CD14-positive monocyte (primary cell): ENCODE data around the gene RCE1. TPM values are rescaled to one million over a fixed set of nuclear protein-coding genes. Genes with fewer than 3 reads are reported as not detected.

Experiments used
- DNase-seq, 3 donors: peaks; one replicate each; pipeline ENCODE4 v3.0.0-alpha.2; 2011 to 2022
- H2AFZ ChIP-seq: 2 replicates; pipeline ENCODE4 v1.6.0; 2012; ENCODE audit warnings: mild to moderate bottlenecking, low read depth, low read length, inconsistent platforms; ENCODE audit not compliant: insufficient read depth, poor library complexity, severe bottlenecking
- H3K27ac ChIP-seq, 2 donors: 1 replicate in 1 of 2; 2 replicates in 1 of 2; pipeline ENCODE4 v1.5.1; 2012 to 2013; ENCODE audit warnings: low read length in 2 of 2, control low read depth in 1 of 2, inconsistent platforms in 1 of 2, low read depth in 1 of 2, mild to moderate bottlenecking in 1 of 2
- H3K27me3 ChIP-seq, 2 donors: one replicate each; pipeline versions ENCODE4 v1.6.0 to v1.6.1; 2011 to 2013; ENCODE audit warnings: low read length in 2 of 2; ENCODE audit not compliant: control insufficient read depth in 2 of 2, insufficient read depth in 2 of 2
- H3K36me3 ChIP-seq, 2 donors: replicated peaks in 1 of 2; 1 replicate in 1 of 2; 2 replicates in 1 of 2; pipeline versions ENCODE4 v1.5.1 to v1.6.1; 2012 to 2013; ENCODE audit warnings: low read length in 2 of 2, control low read depth in 1 of 2, inconsistent platforms in 1 of 2, mild to moderate bottlenecking in 1 of 2; ENCODE audit not compliant: insufficient read depth in 2 of 2, control insufficient read depth in 1 of 2
- H3K4me1 ChIP-seq, 2 donors: 1 replicate in 1 of 2; 2 replicates in 1 of 2; pipeline versions ENCODE4 v1.5.1 to v1.6.1; 2012 to 2013; ENCODE audit warnings: low read length in 2 of 2, control low read depth in 1 of 2, inconsistent platforms in 1 of 2, mild to moderate bottlenecking in 1 of 2, moderate library complexity in 1 of 2; ENCODE audit not compliant: insufficient read depth in 2 of 2, control insufficient read depth in 1 of 2
- H3K4me2 ChIP-seq: replicated peaks from 2 replicates; pipeline ENCODE3; 2012; ENCODE audit warnings: low read length, moderate library complexity, mild to moderate bottlenecking; ENCODE audit not compliant: poor library complexity, severe bottlenecking; ENCODE audit errors: extremely low read depth
- H3K4me3 ChIP-seq, 3 experiments: fragments of 200-600 bp in 1 of 3; sonication (generic) in 1 of 3; replicated peaks in 1 of 3; 1 replicate in 2 of 3; 2 replicates in 1 of 3; pipeline ENCODE4 v1.5.1; 2011 to 2013; ENCODE audit warnings: low read length in 3 of 3, mild to moderate bottlenecking in 3 of 3, control low read depth in 2 of 3, low read depth in 2 of 3, inconsistent platforms in 1 of 3, moderate library complexity in 1 of 3
- H3K79me2 ChIP-seq: 2 replicates; pipeline ENCODE4 v1.6.0; 2012; ENCODE audit warnings: mild to moderate bottlenecking, control low read depth, inconsistent platforms, low read length, moderate library complexity; ENCODE audit not compliant: insufficient read depth
- H3K9ac ChIP-seq: 2 replicates; pipeline ENCODE4 v1.6.0; 2017; ENCODE audit warnings: low read length, mild to moderate bottlenecking; ENCODE audit not compliant: insufficient read depth, poor library complexity, severe bottlenecking
- H3K9me3 ChIP-seq, 2 donors: replicated peaks in 1 of 2; 1 replicate in 1 of 2; 2 replicates in 1 of 2; pipeline versions ENCODE4 v1.5.1 to v1.6.1; 2012 to 2013; ENCODE audit warnings: low read length in 2 of 2, control low read depth in 1 of 2; ENCODE audit not compliant: control insufficient read depth in 1 of 2, insufficient read depth in 1 of 2
- H4K20me1 ChIP-seq: 2 replicates; pipeline ENCODE4 v1.6.0; 2012; ENCODE audit warnings: mild to moderate bottlenecking, low read length, control low read depth, moderate library complexity; ENCODE audit not compliant: insufficient read depth
- H3K27ac Mint-ChIP-seq, 7 donors: one replicate each; pipeline ENCODE4 v1.8.0; 2020; ENCODE audit warnings: mild to moderate bottlenecking in 7 of 7, mixed read lengths in 7 of 7, moderate library complexity in 6 of 7, inconsistent platforms in 2 of 7
- H3K27me3 Mint-ChIP-seq, 3 donors: one replicate each; pipeline ENCODE4 v1.8.0; 2021 to 2022; ENCODE audit warnings: low read depth in 3 of 3, mild to moderate bottlenecking in 3 of 3, mixed read lengths in 3 of 3, moderate library complexity in 3 of 3, inconsistent platforms in 1 of 3
- H3K36me3 Mint-ChIP-seq, 2 donors: one replicate each; pipeline ENCODE4 v1.8.0; 2020; ENCODE audit warnings: mixed read lengths in 2 of 2, inconsistent platforms in 1 of 2, mild to moderate bottlenecking in 1 of 2
- H3K4me1 Mint-ChIP-seq: one replicate; pipeline ENCODE4 v1.8.0; 2020; ENCODE audit warnings: mild to moderate bottlenecking, mixed read lengths
- H3K4me3 Mint-ChIP-seq, 2 donors: one replicate each; pipeline ENCODE4 v1.8.0; 2020; ENCODE audit warnings: mild to moderate bottlenecking in 2 of 2, mixed read lengths in 2 of 2, moderate library complexity in 1 of 2
- H3K9me3 Mint-ChIP-seq, 7 donors: one replicate each; pipeline ENCODE4 v1.8.0; 2020 to 2022; ENCODE audit warnings: mixed read lengths in 7 of 7, mild to moderate bottlenecking in 6 of 7, moderate library complexity in 6 of 7, inconsistent platforms in 2 of 7
- WGBS: methylation state at CpG from one replicate; pipeline ENCODE4 v1.1.5; 2013; ENCODE audit warnings: missing lambda C conversion rate; ENCODE audit not compliant: insufficient coverage; 5-methylcytosine and 5-hydroxymethylcytosine counted together
- intact Hi-C, 2 donors: fragments of 100-400 bp; cut with micrococcal nuclease; formaldehyde crosslinking; loops; one replicate each; pipeline versions ENCODE4 v1.15.0 to v1.15.1; 2023
- polyA plus RNA-seq, 3 donors: library from polyadenylated mRNA; depleted of rRNA in 1 of 3; unstranded in 2 of 3; stranded (reverse) in 1 of 3; fragments of 300-500 nt in 2 of 3; fragments of >200 nt in 1 of 3; fragmentation: Illumina TruSeq in 2 of 3; gene quantifications; 1 replicate in 2 of 3; 2 replicates in 1 of 3; pipeline ENCODE4 v1.2.3, GENCODE V29; 2012 to 2021
- TF ChIP-seq, protein P1 (sequence below): fragments of 200-600 bp; IDR thresholded peaks from one replicate; pipeline ENCODE4 v1.8.0; 2022; ENCODE audit warnings: antibody characterized with exemption, mild to moderate bottlenecking

The RCE1 gene
- polyA plus RNA-seq, 3 donors: 20.3 to 24.7 (median 22.8) TPM

DNA sequence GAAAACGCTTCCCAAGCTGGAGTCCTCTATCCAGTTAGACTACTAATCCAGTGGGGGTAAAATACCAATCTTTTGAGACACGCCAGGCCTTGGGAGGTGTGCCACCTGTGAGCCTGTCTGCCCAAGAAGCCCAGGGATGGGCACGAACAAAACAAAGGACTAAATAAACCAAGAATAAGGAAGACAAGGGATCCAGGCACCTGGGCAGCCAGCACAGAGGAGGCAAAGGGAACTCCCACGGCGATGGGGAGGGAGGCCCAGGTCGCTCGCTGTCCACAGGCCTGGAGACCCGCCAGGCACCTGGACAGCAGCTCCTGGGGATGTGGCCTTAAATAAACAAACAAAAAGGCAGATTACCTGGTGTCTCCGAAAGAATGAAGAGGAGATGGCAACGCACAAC is 45.0 kb downstream of the RCE1 start:
- Histone ChIP-seq H3K4me3 (no peak overlapping the region), H3K36me3 (no peaks in the 10 kb centered on the region), H2AFZ (no peak overlapping the region), H3K9me3 (no peaks in the 10 kb centered on the region), H3K9ac (no peak overlapping the region), H3K79me2 (no peaks in the 10 kb centered on the region), H3K27ac (no peak overlapping the region), H4K20me1 (no peaks in the 10 kb centered on the region), H3K4me2 (no peak overlapping the region), H3K27me3 (no peaks in the 10 kb centered on the region), H3K4me1 (no peaks in the 10 kb centered on the region)
- H3K4me1 Mint-ChIP-seq: peaks cover 10% of the 10 kb centered on the region
- H3K27me3 Mint-ChIP-seq: peaks cover 1 to 7% (median 5%) of the 10 kb centered on the region in 3 donors
- intact Hi-C loops: no loop called here
- 97% methylated on average over 8 of the region's 10 CpGs for WGBS
- TF ChIP-seq, protein P1, sequence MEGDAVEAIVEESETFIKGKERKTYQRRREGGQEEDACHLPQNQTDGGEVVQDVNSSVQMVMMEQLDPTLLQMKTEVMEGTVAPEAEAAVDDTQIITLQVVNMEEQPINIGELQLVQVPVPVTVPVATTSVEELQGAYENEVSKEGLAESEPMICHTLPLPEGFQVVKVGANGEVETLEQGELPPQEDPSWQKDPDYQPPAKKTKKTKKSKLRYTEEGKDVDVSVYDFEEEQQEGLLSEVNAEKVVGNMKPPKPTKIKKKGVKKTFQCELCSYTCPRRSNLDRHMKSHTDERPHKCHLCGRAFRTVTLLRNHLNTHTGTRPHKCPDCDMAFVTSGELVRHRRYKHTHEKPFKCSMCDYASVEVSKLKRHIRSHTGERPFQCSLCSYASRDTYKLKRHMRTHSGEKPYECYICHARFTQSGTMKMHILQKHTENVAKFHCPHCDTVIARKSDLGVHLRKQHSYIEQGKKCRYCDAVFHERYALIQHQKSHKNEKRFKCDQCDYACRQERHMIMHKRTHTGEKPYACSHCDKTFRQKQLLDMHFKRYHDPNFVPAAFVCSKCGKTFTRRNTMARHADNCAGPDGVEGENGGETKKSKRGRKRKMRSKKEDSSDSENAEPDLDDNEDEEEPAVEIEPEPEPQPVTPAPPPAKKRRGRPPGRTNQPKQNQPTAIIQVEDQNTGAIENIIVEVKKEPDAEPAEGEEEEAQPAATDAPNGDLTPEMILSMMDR: no peak
- H3K9me3 Mint-ChIP-seq: peaks cover 0 to 2% (median 0%) of the 10 kb centered on the region in 7 donors
- no peak overlapping the region for H3K27ac Mint-ChIP-seq
- peaks cover 0 to 3% of the 10 kb centered on the region in 2 donors for H3K36me3 Mint-ChIP-seq
- DNase-seq: no peak
- no peak overlapping the region for H3K4me3 Mint-ChIP-seq

DNA sequence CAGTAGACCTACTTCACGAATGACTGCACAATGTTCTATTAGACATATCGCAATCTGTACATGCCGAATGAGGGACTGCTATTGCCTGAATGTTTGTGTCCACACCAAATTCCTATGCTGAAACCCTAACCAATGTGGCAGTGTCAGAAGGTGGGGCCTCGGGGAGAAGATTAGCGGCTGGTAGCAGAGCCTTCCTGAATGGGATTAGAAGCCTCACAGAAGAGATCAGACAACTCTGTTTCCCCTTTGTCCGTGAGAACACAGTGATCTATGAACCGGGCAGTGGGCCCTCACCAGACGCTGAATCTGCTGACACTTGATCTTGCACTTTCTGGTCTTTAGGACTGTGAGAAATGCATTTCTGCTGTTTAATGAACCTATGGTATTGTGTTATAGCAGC is 46.7 kb downstream of the RCE1 start:
- H3K4me3 Mint-ChIP-seq: no peak overlapping the region
- intact Hi-C loops: no loop called here
- Histone ChIP-seq H3K36me3 (no peaks in the 10 kb centered on the region), H3K27ac (no peak overlapping the region), H3K9ac (no peak overlapping the region), H2AFZ (no peak overlapping the region), H4K20me1 (no peaks in the 10 kb centered on the region), H3K79me2 (no peaks in the 10 kb centered on the region), H3K27me3 (no peaks in the 10 kb centered on the region), H3K4me3 (no peak overlapping the region), H3K9me3 (no peaks in the 10 kb centered on the region), H3K4me1 (no peaks in the 10 kb centered on the region), H3K4me2 (no peak overlapping the region)
- peaks cover 7% of the 10 kb centered on the region for H3K4me1 Mint-ChIP-seq
- H3K9me3 Mint-ChIP-seq: peaks cover 0 to 2% (median 0%) of the 10 kb centered on the region in 7 donors
- H3K27ac Mint-ChIP-seq: peak overlapping the region in 1 of 7 donors; percentile 65
- TF ChIP-seq, protein P1: no peak
- no peak for DNase-seq
- H3K36me3 Mint-ChIP-seq: peaks cover 0 to 3% of the 10 kb centered on the region in 2 donors
- 96% methylated on average over 6 of the region's 8 CpGs for WGBS
- peaks cover 2 to 16% (median 7%) of the 10 kb centered on the region in 3 donors for H3K27me3 Mint-ChIP-seq
